ENCODE measurements around the gene CD79B.
"Not testable (repeated sequence)": the region's sequence is repeated elsewhere in the genome, so short reads cannot be mapped to it uniquely, and the experiment has no call there.

DNA sequence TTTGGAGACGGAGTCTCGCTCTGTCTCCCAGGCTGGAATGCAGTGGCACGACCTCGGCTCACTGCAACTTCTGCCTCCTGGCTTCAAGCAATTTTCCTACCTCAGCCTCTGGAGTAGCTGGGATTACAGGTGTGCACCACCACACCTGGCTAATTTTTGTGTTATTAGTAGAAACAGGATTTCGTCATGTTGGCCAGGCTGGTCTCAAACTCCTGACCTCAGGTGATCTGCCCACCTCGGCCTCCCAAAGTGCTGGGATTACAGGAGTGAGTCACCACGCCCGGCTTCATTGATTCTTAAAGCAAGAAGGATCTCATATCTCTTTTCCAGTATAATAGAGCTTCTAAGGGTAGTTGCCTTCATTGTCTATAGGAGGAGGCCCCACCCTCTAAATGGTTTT, 27.3 kb downstream of the CD79B start:
- not testable (repeated sequence) for TF ChIP-seq POLR2AphosphoS5 (IDR thresholded peaks at IDR 0.05); MXI1 (conservative IDR thresholded peaks at IDR 0.05; ENCODE audit: poor library complexity, severe bottlenecking); CTCF (IDR thresholded peaks at IDR 0.05; ENCODE audit: poor library complexity, severe bottlenecking); EP300 (conservative IDR thresholded peaks at IDR 0.05; ENCODE audit: poor library complexity, severe bottlenecking); EZH2 (IDR thresholded peaks at IDR 0.05; ENCODE audit: borderline replicate concordance, insufficient read depth, low read length, poor library complexity, severe bottlenecking); RAD21 (conservative IDR thresholded peaks at IDR 0.05); REST (IDR thresholded peaks at IDR 0.05; ENCODE audit: borderline replicate concordance); TAF1 (IDR thresholded peaks at IDR 0.05; ENCODE audit: low read depth)

Data from neural cell (in vitro differentiated cells).